ENCODE data around the gene RAB4A. TPM values are rescaled to one million over a fixed set of nuclear protein-coding genes. Genes with fewer than 3 reads are reported as not detected.

The RAB4A gene, protein sequence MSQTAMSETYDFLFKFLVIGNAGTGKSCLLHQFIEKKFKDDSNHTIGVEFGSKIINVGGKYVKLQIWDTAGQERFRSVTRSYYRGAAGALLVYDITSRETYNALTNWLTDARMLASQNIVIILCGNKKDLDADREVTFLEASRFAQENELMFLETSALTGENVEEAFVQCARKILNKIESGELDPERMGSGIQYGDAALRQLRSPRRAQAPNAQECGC
- 10 to 100 TPM; 26.7 to 28.7 TPM for total RNA-seq
- 42.8 TPM for polyA plus RNA-seq (2013, experiment 1 of 2)
- 39.2 TPM for polyA plus RNA-seq (2013, experiment 2 of 2)
- 13.9 to 37.1 (median 24.2) reads per million in 172 experiments for total RNA-seq

DNA sequence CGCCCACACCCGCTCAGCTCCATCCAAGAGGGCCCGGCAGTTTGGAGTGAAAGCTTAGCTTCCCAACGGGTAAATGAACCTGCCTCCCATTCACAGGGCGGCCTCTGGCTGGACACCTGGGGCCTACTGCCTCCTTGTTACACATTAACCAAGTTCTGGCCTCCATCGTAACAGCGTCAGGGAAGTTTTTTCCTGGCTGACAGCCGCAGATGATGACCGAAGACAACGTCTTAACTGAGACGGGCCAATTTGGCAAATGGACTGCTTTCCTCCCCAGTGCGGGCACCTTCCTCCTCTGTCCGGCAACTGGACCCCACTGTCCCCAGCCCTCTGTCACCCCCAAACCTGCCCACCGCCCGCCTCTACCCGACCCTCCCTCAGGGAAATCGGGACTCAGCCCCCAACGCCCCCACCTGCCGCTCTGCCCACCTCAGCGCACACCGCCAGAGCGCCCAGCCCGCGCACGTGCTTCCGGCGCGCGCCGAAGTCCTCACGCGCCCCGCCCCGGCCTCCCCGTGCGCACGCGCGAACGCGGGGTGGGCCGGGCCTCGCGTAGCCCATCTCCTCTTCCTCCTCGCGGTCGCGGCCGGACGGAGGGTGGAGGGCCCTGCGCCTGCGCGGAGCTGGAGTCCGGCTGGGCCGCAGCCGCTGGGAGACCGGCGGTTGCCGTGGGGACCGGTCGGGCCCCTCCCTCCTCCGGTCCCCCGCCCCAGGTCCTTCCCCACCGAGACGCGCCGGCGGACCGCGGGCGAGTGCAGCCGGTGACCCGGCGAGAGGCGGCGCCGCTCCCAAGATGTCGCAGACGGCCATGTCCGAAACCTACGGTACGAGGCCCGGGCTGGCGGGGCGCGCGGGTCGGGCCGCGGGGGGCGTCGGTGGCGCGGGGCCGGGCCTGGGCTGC lies at the start of gene RAB4A:
TSS of gene RAB4A (plus strand) at position 565 of the 901 bp plus-strand sequence. CDS start at position 794, 229 bp downstream.
- H3K4me3 Mint-ChIP-seq, result peak within 1 kb of the TSS; percentile 99
- peaks cover 34% of the 10 kb centered on the region for H3K4me1 ChIP-seq (ENCODE audit: insufficient read depth, low read length)
- peak within 1 kb of the TSS; percentile 77 for H3K27ac Mint-ChIP-seq
- H3K36me3 ChIP-seq (ENCODE audit: insufficient read depth, low read length), result no peaks in the 10 kb centered on the region
- intact Hi-C loops (cut with DNase I, micrococcal nuclease), result loop anchor here (1.0 to 5.0 kb wide), 4 partner anchors 72 to 357 kb away; partner anchors contain the start of genes CCSAP (in 2 of the 2), NUP133 (in 1 of the 2), TAF5L (in 1 of the 2) and URB2 (in 1 of the 2)
- peak; percentile 38 to 90 (median 70) for DNase-seq
- POLR2A ChIA-PET, result interaction anchor here (1.0 to 2.8 kb wide), 4 partner anchors 9 to 237 kb away, joined by 3 to 16 read pairs (median 8); partner anchors contain the start of gene CCSAP
- TF ChIP-seq, protein P1, sequence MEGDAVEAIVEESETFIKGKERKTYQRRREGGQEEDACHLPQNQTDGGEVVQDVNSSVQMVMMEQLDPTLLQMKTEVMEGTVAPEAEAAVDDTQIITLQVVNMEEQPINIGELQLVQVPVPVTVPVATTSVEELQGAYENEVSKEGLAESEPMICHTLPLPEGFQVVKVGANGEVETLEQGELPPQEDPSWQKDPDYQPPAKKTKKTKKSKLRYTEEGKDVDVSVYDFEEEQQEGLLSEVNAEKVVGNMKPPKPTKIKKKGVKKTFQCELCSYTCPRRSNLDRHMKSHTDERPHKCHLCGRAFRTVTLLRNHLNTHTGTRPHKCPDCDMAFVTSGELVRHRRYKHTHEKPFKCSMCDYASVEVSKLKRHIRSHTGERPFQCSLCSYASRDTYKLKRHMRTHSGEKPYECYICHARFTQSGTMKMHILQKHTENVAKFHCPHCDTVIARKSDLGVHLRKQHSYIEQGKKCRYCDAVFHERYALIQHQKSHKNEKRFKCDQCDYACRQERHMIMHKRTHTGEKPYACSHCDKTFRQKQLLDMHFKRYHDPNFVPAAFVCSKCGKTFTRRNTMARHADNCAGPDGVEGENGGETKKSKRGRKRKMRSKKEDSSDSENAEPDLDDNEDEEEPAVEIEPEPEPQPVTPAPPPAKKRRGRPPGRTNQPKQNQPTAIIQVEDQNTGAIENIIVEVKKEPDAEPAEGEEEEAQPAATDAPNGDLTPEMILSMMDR (IDR thresholded peaks at IDR 0.05), result no peak
- CTCF ChIA-PET, result interaction anchor here (0.6 kb wide), 1 partner anchor 236 kb away, joined by 4 read pairs; no protein-coding TSS in a partner anchor
- peaks cover 6% of the 10 kb centered on the region for H3K9me3 Mint-ChIP-seq
- H3K27ac ChIP-seq (ENCODE audit: low read depth in 1 of 2, low read length in 2 of 2), result peak within 1 kb of the TSS in 1 of 2 donors; percentile 41
- H3K27me3 Mint-ChIP-seq, result no peaks in the 10 kb centered on the region
- no peaks in the 10 kb centered on the region for H3K27me3 ChIP-seq (ENCODE audit: control insufficient read depth in 1 of 2, insufficient read depth in 2 of 2, low read length in 2 of 2)
- peak; percentile 87 for ATAC-seq (ENCODE audit: poor library complexity)
- H3K9me3 ChIP-seq (ENCODE audit: control insufficient read depth in 1 of 2, insufficient read depth in 1 of 2, low read length in 2 of 2), result peaks cover 0 to 10% of the 10 kb centered on the region in 2 experiments
- peak within 1 kb of the TSS; percentile 80 for H3K4me3 ChIP-seq (ENCODE audit: low read length)
- peaks cover 35% of the 10 kb centered on the region for H3K4me1 Mint-ChIP-seq (ENCODE audit: low read depth)
- H3K36me3 Mint-ChIP-seq (ENCODE audit: low read depth), result peaks cover 7% of the 10 kb centered on the region

GRCh38 chr1:229222081-229222480 lies 48.8 kb upstream of the RAB4A start:
- Mint-ChIP-seq H3K9me3 (no peaks in the 10 kb centered on the region), H3K4me3 (no peak overlapping the region), H3K27ac (no peak overlapping the region), H3K36me3 (ENCODE audit: low read depth) (no peaks in the 10 kb centered on the region), H3K4me1 (ENCODE audit: low read depth) (no peaks in the 10 kb centered on the region), H3K27me3 (no peaks in the 10 kb centered on the region)
- Histone ChIP-seq H3K4me1 (ENCODE audit: insufficient read depth, low read length) (peaks cover 6% of the 10 kb centered on the region), H3K36me3 (ENCODE audit: insufficient read depth, low read length) (no peaks in the 10 kb centered on the region), H3K9me3 (ENCODE audit: control insufficient read depth in 1 of 2, insufficient read depth in 1 of 2, low read length in 2 of 2) (peaks cover 0 to 4% of the 10 kb centered on the region in 2 experiments), H3K4me3 (ENCODE audit: low read length) (no peak overlapping the region), H3K27ac (ENCODE audit: low read depth in 1 of 2, low read length in 2 of 2) (no peak overlapping the region), H3K27me3 (ENCODE audit: control insufficient read depth in 1 of 2, insufficient read depth in 2 of 2, low read length in 2 of 2) (no peaks in the 10 kb centered on the region)
- no peak for DNase-seq
- intact Hi-C loops (cut with DNase I, micrococcal nuclease), result loop anchor here in 1 of 2 experiments (10.0 kb wide), 1 partner anchor 717 kb away; no protein-coding TSS in a partner anchor
- TF ChIP-seq, protein P1 (IDR thresholded peaks at IDR 0.05), result no peak
- CTCF ChIA-PET, result no interaction called here
- POLR2A ChIA-PET, result no interaction called here
- ATAC-seq (ENCODE audit: poor library complexity), result no peak

DNA sequence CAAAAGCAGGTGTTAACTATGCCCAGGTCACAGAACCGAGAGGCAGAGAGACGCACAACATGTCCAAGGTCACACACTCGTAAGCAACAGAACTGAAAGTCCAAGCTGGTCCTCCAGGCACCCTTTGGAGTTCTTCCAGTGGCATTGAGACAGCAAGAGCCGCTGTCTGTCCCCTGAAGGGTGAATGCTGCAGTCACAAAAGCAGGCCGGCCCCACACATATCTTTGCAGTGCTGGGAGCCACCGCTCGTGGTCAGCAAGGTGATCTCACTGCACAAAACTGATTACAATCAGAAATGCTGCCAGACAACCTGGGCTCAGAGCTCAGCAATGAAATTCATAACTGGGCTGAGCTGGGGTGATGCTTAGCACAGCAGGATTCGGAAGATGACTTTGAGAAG lies 47.4 kb upstream of the RAB4A start:
- H3K27me3 Mint-ChIP-seq, result no peaks in the 10 kb centered on the region
- H3K27ac Mint-ChIP-seq, result no peak overlapping the region
- peaks cover 12% of the 10 kb centered on the region for H3K4me1 ChIP-seq (ENCODE audit: insufficient read depth, low read length)
- no peaks in the 10 kb centered on the region for H3K27me3 ChIP-seq (ENCODE audit: control insufficient read depth in 1 of 2, insufficient read depth in 2 of 2, low read length in 2 of 2)
- H3K9me3 Mint-ChIP-seq, result no peaks in the 10 kb centered on the region
- TF ChIP-seq, protein P1 (IDR thresholded peaks at IDR 0.05), result no peak
- H3K36me3 ChIP-seq (ENCODE audit: insufficient read depth, low read length), result no peaks in the 10 kb centered on the region
- DNase-seq, result no peak
- ChIA-PET POLR2A (no interaction called here), CTCF (no interaction called here)
- H3K4me3 ChIP-seq (ENCODE audit: low read length), result no peak overlapping the region
- no peak overlapping the region for H3K4me3 Mint-ChIP-seq
- ATAC-seq (ENCODE audit: poor library complexity), result no peak
- no peak overlapping the region for H3K27ac ChIP-seq (ENCODE audit: low read depth in 1 of 2, low read length in 2 of 2)
- H3K36me3 Mint-ChIP-seq (ENCODE audit: low read depth), result no peaks in the 10 kb centered on the region
- peaks cover 5% of the 10 kb centered on the region for H3K4me1 Mint-ChIP-seq (ENCODE audit: low read depth)
- intact Hi-C loops (cut with DNase I, micrococcal nuclease), result loop anchor here in 1 of 2 experiments (10.0 kb wide), 1 partner anchor 719 kb away; no protein-coding TSS in a partner anchor
- H3K9me3 ChIP-seq (ENCODE audit: control insufficient read depth in 1 of 2, insufficient read depth in 1 of 2, low read length in 2 of 2), result peaks cover 0 to 4% of the 10 kb centered on the region in 2 experiments
